Right kidney (tissue), 1 donor: ENCODE measurements around the gene KPNA6.
A peak's percentile ranks its signal among the peaks of the same experiment; 100 is the strongest.

Experiments used
- DNase-seq: peaks from one replicate; pipeline ENCODE4 v3.0.0-alpha.2; 2016

Gene KPNA6

DNA sequence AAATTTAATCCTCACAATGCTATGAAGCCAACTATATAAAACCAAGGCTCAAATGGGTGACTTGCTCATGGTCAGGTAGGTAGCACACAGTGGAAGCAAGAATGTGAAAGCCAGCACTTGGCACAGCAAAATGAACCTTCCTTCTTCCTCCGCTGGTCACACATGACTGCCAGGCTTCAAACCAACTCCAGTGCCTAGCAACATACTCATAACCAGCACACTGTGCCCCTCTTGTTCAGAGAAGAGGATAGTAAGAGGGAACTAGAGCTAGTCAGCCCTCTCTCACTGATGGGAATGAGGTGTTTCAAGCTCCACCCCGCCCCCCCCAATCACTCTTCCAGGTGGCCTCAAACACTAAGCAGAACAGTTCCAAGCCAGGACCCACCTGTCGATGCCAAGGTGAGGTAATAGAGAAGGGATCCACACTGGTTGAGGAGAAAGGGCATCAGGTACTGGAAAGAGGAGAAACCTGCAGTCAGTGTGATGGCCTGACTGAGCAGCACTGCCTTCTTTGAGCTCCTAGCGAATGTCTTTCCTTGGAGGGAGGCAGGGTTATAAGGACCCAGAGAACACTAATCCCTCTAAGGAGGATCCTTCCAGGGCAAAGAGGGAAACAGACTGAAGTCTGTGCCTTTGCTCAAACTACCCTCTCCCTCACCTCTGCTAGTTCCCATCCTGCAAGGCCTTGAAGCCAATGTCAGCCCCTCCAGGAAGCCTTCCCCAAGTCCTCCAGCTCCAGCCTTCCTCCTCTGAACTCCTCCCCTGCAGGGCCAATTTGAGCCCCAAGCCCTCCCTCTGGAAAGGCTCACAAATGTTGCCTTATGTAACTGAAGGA, 113.1 kb downstream of the KPNA6 start:
- no peak for DNase-seq

DNA sequence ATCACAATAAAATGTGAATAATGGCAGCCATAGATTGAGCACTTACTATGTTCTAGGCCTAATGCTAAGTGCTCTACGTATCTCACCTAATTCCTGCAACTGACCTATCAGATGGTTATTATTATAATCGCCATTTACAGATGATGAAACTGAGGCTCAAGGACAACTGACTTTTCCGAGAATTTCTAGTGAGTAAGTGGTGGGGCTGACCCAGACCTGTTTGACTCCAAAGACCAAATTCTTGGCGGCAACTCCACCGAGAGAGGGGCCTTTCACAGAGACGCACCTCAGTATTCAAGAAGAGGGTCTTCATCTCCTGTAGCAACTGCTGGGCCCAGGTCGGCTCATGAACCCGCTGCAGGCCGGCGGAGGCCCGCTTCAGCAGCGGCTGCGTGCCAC, 113.7 kb downstream of the KPNA6 start:
- DNase-seq = no peak

DNA sequence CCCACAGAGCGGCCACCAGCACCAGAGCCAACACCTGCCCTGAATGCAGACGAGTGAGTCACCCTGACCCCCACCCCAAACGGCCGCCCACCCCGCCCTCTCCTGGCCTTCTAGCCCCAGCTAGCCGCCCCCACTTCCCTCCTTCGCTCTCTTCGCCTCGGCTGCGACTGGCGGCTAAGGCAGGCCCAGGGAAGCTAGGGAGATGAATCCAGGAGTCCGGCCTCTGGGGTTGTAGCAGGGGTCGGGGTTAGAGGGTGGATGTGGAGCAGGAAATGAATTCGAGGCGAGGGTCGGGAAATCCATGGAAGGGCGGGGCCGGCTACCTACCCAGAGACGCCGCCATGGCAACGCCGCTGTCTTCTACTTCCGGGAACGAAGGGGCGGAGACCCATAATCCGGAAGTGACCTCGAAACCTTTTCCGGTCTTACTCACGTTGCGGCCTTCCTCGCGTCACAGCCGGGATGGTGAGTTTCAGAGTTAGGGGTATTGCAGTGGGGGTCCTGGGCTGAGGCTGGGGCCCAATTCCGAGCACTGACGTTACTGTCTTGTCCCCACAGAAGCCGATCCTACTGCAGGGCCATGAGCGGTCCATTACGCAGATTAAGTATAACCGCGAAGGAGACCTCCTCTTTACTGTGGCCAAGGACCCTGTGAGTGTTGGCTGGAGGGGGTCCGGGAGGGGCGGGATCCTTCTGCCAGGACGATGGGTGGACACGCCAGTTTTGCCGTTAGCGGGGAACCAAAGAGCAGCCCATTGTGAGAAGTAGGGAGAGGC, 114.3 kb downstream of the KPNA6 start, which contains the start of the genes EIF3I and TMEM234:
EIF3I (plus strand) TSS at position 428 of the 776 bp plus-strand sequence; CDS start at position 463, 35 bp downstream.
TMEM234 (minus strand) TSS at position 374 of the 776 bp plus-strand sequence; CDS start at position 343, 31 bp downstream.
- DNase-seq = peak; percentile 81

DNA sequence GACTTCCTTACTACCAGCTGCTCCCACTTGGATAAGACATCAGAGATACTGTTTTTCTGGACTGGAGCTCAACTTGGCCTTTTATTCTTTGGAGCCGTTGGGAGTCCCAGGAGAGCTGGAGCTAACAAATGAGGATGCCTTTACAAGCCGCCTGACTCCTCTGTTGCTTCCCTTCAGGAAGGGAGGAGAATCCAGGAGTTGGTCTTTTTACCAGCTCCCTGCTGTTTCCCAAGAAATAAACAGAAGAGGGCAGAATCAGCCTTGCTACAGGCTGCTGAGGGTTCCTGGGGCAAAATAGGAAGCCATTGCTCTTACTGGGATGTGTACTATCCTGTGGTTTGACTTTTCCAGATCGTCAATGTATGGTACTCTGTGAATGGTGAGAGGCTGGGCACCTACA, 115.8 kb downstream of the KPNA6 start:
- DNase-seq = no peak

DNA sequence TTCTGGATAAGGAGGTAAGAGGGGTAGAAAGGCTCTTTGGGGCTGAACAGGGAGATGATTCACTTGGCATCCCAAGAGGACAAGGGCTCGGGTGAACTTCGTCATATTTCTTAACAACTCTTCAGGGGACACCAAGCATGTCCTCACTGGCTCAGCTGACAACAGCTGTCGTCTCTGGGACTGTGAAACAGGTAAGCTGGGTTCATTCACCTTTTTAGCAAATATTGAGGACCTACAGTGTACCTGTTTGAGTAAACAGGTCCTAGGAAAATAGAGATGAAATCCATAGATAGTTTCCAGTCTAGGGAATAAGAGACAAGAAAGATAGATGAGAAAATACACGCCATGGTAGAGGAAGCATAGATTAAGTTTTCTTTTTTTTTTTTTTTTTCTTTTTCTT, 116.4 kb downstream of the KPNA6 start:
- DNase-seq = no peak
